Putamen (tissue), 1 donor: ENCODE results near the gene CFAP61.

ENCODE experiments used
- DNase-seq: peaks from one replicate; pipeline ENCODE4 v3.0.0-alpha.2; 2016; ENCODE audit warnings: low spot score

CFAP61 gene

GRCh38 chr20:20365480-20366161 lies 313.3 kb downstream of the CFAP61 start:
- no peak for DNase-seq

- no peak for DNase-seq
Observed at GRCh38 chr20:20366551-20366875, 314.2 kb downstream of the CFAP61 start.

- peak; percentile 47 for DNase-seq
Observed at GRCh38 chr20:20366876-20367574, 314.7 kb downstream of the CFAP61 start.

- DNase-seq = peak; percentile 78
Observed at GRCh38 chr20:20367575-20368417, 315.5 kb downstream of the CFAP61 start, which contains the start of gene INSM1. Gene INSM1 (plus strand): TSS chr20:20368104. CDS start chr20:20368268, 164 bp downstream.

GRCh38 chr20:20368418-20369249 lies 316.3 kb downstream of the CFAP61 start:
- no peak for DNase-seq

GRCh38 chr20:20369250-20370093 lies 317.1 kb downstream of the CFAP61 start:
- no peak for DNase-seq

- DNase-seq = no peak
Observed at GRCh38 chr20:20370094-20370575, 317.8 kb downstream of the CFAP61 start.

GRCh38 chr20:20371083-20371482 lies 318.8 kb downstream of the CFAP61 start:
- no peak for DNase-seq

GRCh38 chr20:20371681-20372080 lies 319.3 kb downstream of the CFAP61 start:
- DNase-seq = no peak

GRCh38 chr20:20373091-20373571 lies 320.8 kb downstream of the CFAP61 start:
- DNase-seq = peak; percentile 52

GRCh38 chr20:20375862-20376261 lies 323.5 kb downstream of the CFAP61 start:
- DNase-seq = no peak

GRCh38 chr20:20386192-20386591 lies 333.9 kb downstream of the CFAP61 start:
- no peak for DNase-seq

GRCh38 chr20:20390393-20390792 lies 338.1 kb downstream of the CFAP61 start:
- DNase-seq = no peak

GRCh38 chr20:20391115-20391514 lies 338.8 kb downstream of the CFAP61 start:
- DNase-seq = no peak

GRCh38 chr20:20391766-20392165 lies 339.4 kb downstream of the CFAP61 start:
- no peak for DNase-seq

- DNase-seq = no peak
Observed at GRCh38 chr20:20393207-20394120, 341.1 kb downstream of the CFAP61 start.

GRCh38 chr20:20395087-20395486 lies 342.8 kb downstream of the CFAP61 start:
- DNase-seq = no peak

- DNase-seq = no peak
Observed at GRCh38 chr20:20395903-20396568, 343.7 kb downstream of the CFAP61 start.

GRCh38 chr20:20396794-20397193 lies 344.5 kb downstream of the CFAP61 start:
- no peak for DNase-seq
